Upper lobe of left lung (tissue), 6 donors: ENCODE measurements around the gene MED25. TPM values are rescaled to one million over a fixed set of nuclear protein-coding genes. Genes with fewer than 3 reads are reported as not detected.

ENCODE experiments used
- ATAC-seq, 2 donors: fragments of 200-7000 bp; cut with Tn5 transposase; one replicate each; pipeline ENCODE4 v1.9.1; 2022; ENCODE audit warnings: mild to moderate bottlenecking in 2 of 2, moderate library complexity in 2 of 2; ENCODE audit not compliant: low FRiP score in 2 of 2
- DNase-seq, 2 donors: peaks; one replicate each; pipeline ENCODE4 v3.0.0-alpha.2; 2019 to 2020
- H3K27ac ChIP-seq, 4 donors: fragments of 200-600 bp; sonication (generic); one replicate each; pipeline ENCODE4 v1.5.1; 2016 to 2019
- H3K27me3 ChIP-seq, 4 donors: fragments of 200-600 bp; sonication (generic); one replicate each; pipeline ENCODE4 v1.5.1; 2017 to 2019
- H3K36me3 ChIP-seq, 4 donors: fragments of 200-600 bp; sonication (generic); one replicate each; pipeline ENCODE4 v1.5.1; 2016 to 2019
- H3K4me1 ChIP-seq, 4 donors: fragments of 200-600 bp; sonication (generic); one replicate each; pipeline ENCODE4 v1.5.1; 2018 to 2019
- H3K4me3 ChIP-seq, 4 donors: fragments of 200-600 bp; sonication (generic); one replicate each; pipeline ENCODE4 v1.5.1; 2017 to 2019; ENCODE audit warnings: mild to moderate bottlenecking in 2 of 4, moderate library complexity in 1 of 4
- H3K9me3 ChIP-seq, 4 donors: fragments of 200-600 bp; sonication (generic); one replicate each; pipeline ENCODE4 v1.5.1; 2018 to 2019
- CTCF ChIP-seq, 6 experiments: fragments of 450-650 bp in 4 of 6; fragments of 200-600 bp in 2 of 6; sonication (generic) in 2 of 6; IDR thresholded peaks; one replicate each; pipeline ENCODE4 v1.5.1; 2016 to 2019; ENCODE audit warnings: antibody characterized with exemption in 6 of 6
- EP300 ChIP-seq, 4 donors: sonication (generic); formaldehyde crosslinking; IDR thresholded peaks; one replicate each; pipeline ENCODE4 v1.5.1; 2017; ENCODE audit warnings: antibody characterized with exemption in 4 of 4, control low read depth in 2 of 4
- POLR2A ChIP-seq, 4 donors: fragments of 450-650 bp; IDR thresholded peaks; one replicate each; pipeline ENCODE4 v1.5.1; 2016 to 2017; ENCODE audit warnings: antibody characterized with exemption in 4 of 4, mild to moderate bottlenecking in 2 of 4
- POLR2AphosphoS5 ChIP-seq, 2 donors: sonication (generic); formaldehyde crosslinking; IDR thresholded peaks; one replicate each; pipeline ENCODE4 v1.5.1; 2017; ENCODE audit warnings: antibody characterized with exemption in 2 of 2
- WGBS, 2 donors: methylation state at CpG; one replicate each; pipeline ENCODE4 v1.1.5; 2017 to 2018; 5-methylcytosine and 5-hydroxymethylcytosine counted together
- total RNA-seq, 6 donors: library from RNA; depleted of rRNA in 4 of 6; stranded (reverse); fragments of >200 nt in 4 of 6; gene quantifications; one replicate each; pipeline versions ENCODE4 v1.1.0 to v1.2.1, GENCODE V29; 2016 to 2021
- donor health status: DM: no; HTN: no; CAD: no; lungs with moderate emphysema.
- donor health status: DM: no; HTN: yes; CAD: no; lungs with severe emphysema.

Gene MED25
- total RNA-seq, 6 donors from 2014 or later: 41.7 to 110 (median 61.2) TPM

- Histone ChIP-seq H3K27me3 (no peaks in the 10 kb centered on the region), H3K36me3 (peaks cover 0 to 29% (median 11%) of the 10 kb centered on the region in 4 donors), H3K9me3 (no peaks in the 10 kb centered on the region), H3K27ac (peak overlapping the region; percentile 73 to 94 (median 89)), H3K4me3 (peak overlapping the region; percentile 69 to 93 (median 80)), H3K4me1 (peaks cover 18 to 38% (median 24%) of the 10 kb centered on the region in 4 donors)
- TF ChIP-seq POLR2AphosphoS5 (IDR thresholded peaks at IDR 0.05): no peak
- no peak for TF ChIP-seq POLR2A (IDR thresholded peaks at IDR 0.05)
- TF ChIP-seq CTCF (IDR thresholded peaks at IDR 0.05): no peak
- no peak for TF ChIP-seq EP300 (IDR thresholded peaks at IDR 0.05)
- DNase-seq (no peak), ATAC-seq (no peak)
- WGBS, 2 donors: 90 to 92% methylated on average over 4 to 5 of the region's 5 CpGs
Measured at GRCh38 chr19:49809941-49810389, 8.1 kb upstream of the MED25 start.

- DNase-seq (no peak), ATAC-seq (no peak)
- H3K36me3 ChIP-seq: peaks cover 0 to 16% (median 3%) of the 10 kb centered on the region in 4 donors
- peaks cover 18 to 38% (median 24%) of the 10 kb centered on the region in 4 donors for H3K4me1 ChIP-seq
- no peak overlapping the region for H3K27ac ChIP-seq
- H3K4me3 ChIP-seq: no peak overlapping the region
- no peaks in the 10 kb centered on the region for H3K27me3 ChIP-seq
- no peaks in the 10 kb centered on the region for H3K9me3 ChIP-seq
- 89 to 96% methylated on average over 6 of the region's 6 CpGs for WGBS, 2 donors
- TF ChIP-seq POLR2AphosphoS5 (IDR thresholded peaks at IDR 0.05): no peak
- TF ChIP-seq POLR2A (IDR thresholded peaks at IDR 0.05): no peak
- no peak for TF ChIP-seq CTCF (IDR thresholded peaks at IDR 0.05)
- TF ChIP-seq EP300 (IDR thresholded peaks at IDR 0.05): no peak
Measured at GRCh38 chr19:49811328-49811727, 6.8 kb upstream of the MED25 start.

GRCh38 chr19:49812452-49812996 lies 5.6 kb upstream of the MED25 start:
- H3K9me3 ChIP-seq: no peaks in the 10 kb centered on the region
- H3K4me3 ChIP-seq: peak overlapping the region; percentile 58 to 83 (median 62)
- TF ChIP-seq EP300 (IDR thresholded peaks at IDR 0.05): no peak
- no peak for TF ChIP-seq POLR2AphosphoS5 (IDR thresholded peaks at IDR 0.05)
- TF ChIP-seq POLR2A (IDR thresholded peaks at IDR 0.05): no peak
- no peak for TF ChIP-seq CTCF (IDR thresholded peaks at IDR 0.05)
- 54 to 76% methylated on average over 7 to 11 of the region's 11 CpGs for WGBS, 2 donors
- peaks cover 18 to 46% (median 28%) of the 10 kb centered on the region in 4 donors for H3K4me1 ChIP-seq
- H3K27me3 ChIP-seq: no peaks in the 10 kb centered on the region
- H3K27ac ChIP-seq: peak overlapping the region; percentile 88 to 93 (median 90)
- ATAC-seq: no peak
- peaks cover 0 to 4% (median 0%) of the 10 kb centered on the region in 4 donors for H3K36me3 ChIP-seq
- DNase-seq: no peak

- no peak for TF ChIP-seq EP300 (IDR thresholded peaks at IDR 0.05)
- peak in 3 of 6 experiments; percentile 26 to 34 (median 28) for TF ChIP-seq CTCF (IDR thresholded peaks at IDR 0.05)
- peak in 2 of 4 donors; percentile 21 for TF ChIP-seq POLR2A (IDR thresholded peaks at IDR 0.05)
- peak; percentile 79 to 92 for TF ChIP-seq POLR2AphosphoS5 (IDR thresholded peaks at IDR 0.05)
Measured at GRCh38 chr19:49812997-49813861, 4.9 kb upstream of the MED25 start, which contains the start of gene FUZ. Gene FUZ (minus strand): TSS chr19:49813292. CDS start chr19:49813106, 186 bp downstream.

More at GRCh38 chr19:49812997-49813861, 4.9 kb upstream of the MED25 start, which contains the start of gene FUZ:
- DNase-seq (peak; percentile 90 to 99), ATAC-seq (peak; percentile 86 to 91)
- Histone ChIP-seq H3K4me1 (peaks cover 18 to 43% (median 28%) of the 10 kb centered on the region in 4 donors), H3K27me3 (no peaks in the 10 kb centered on the region), H3K36me3 (no peaks in the 10 kb centered on the region), H3K4me3 (peak within 1 kb of the TSS; percentile 58 to 83 (median 62)), H3K27ac (peak within 1 kb of the TSS; percentile 88 to 93 (median 90)), H3K9me3 (no peaks in the 10 kb centered on the region)
- 0% methylated on average over 13 to 45 of the region's 45 CpGs for WGBS, 2 donors
